Measurements from ENCODE around the gene CDC45. TPM values are rescaled to one million over a fixed set of nuclear protein-coding genes. Genes with fewer than 3 reads are reported as not detected.

Gene CDC45
- total and polyA plus RNA-seq, 2 of the 13 experiments (the other 11 are each of a cell fraction or from before 2014, with no cell fraction given): 14.4 to 36.3 TPM

DNA sequence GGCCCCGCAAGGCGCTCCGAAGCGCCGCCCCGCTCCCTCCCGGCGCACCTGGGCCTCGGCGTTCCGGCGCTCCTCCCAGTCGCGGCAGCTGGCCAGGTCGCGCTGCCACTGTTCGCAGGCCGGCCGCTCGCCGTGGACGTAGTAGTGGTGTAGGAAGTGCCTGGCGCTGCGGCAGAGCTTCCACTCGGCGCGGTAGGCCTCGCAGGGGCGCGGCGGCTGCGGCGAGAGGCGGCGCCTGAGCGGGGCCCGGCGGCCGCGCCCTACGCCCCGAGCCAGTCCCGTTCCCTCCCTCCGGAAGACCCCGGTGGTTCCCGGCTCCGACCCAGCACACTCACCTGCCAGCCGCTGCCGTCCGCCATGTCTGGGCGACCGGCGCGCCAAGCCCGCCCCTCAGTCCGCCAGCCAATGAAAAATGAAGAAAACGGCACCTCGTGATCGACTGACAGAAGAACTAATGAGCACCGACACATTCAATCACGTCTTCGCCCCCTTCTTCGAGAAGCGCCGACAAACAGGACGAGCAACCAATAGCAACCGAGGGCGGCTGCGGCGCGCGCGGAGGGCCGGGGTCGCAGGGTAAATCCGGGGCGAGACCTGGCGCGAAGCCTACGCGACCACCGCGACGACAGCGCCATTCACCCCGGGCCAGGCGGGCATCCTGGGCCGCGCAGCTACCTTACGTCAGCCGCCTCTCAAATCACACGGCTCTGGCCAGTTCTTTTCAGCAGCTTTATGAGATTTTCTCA lies 32.2 kb upstream of the CDC45 start, which contains the start of gene C22orf39 (continued):
- TF ChIP-seq, protein P1, sequence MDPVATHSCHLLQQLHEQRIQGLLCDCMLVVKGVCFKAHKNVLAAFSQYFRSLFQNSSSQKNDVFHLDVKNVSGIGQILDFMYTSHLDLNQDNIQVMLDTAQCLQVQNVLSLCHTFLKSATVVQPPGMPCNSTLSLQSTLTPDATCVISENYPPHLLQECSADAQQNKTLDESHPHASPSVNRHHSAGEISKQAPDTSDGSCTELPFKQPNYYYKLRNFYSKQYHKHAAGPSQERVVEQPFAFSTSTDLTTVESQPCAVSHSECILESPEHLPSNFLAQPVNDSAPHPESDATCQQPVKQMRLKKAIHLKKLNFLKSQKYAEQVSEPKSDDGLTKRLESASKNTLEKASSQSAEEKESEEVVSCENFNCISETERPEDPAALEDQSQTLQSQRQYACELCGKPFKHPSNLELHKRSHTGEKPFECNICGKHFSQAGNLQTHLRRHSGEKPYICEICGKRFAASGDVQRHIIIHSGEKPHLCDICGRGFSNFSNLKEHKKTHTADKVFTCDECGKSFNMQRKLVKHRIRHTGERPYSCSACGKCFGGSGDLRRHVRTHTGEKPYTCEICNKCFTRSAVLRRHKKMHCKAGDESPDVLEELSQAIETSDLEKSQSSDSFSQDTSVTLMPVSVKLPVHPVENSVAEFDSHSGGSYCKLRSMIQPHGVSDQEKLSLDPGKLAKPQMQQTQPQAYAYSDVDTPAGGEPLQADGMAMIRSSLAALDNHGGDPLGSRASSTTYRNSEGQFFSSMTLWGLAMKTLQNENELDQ (CRISPR knock-in tag; IDR thresholded peaks at IDR 0.05; ENCODE audit: borderline replicate concordance): no peak
- TF ChIP-seq, protein P2, sequence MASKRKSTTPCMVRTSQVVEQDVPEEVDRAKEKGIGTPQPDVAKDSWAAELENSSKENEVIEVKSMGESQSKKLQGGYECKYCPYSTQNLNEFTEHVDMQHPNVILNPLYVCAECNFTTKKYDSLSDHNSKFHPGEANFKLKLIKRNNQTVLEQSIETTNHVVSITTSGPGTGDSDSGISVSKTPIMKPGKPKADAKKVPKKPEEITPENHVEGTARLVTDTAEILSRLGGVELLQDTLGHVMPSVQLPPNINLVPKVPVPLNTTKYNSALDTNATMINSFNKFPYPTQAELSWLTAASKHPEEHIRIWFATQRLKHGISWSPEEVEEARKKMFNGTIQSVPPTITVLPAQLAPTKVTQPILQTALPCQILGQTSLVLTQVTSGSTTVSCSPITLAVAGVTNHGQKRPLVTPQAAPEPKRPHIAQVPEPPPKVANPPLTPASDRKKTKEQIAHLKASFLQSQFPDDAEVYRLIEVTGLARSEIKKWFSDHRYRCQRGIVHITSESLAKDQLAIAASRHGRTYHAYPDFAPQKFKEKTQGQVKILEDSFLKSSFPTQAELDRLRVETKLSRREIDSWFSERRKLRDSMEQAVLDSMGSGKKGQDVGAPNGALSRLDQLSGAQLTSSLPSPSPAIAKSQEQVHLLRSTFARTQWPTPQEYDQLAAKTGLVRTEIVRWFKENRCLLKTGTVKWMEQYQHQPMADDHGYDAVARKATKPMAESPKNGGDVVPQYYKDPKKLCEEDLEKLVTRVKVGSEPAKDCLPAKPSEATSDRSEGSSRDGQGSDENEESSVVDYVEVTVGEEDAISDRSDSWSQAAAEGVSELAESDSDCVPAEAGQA (IDR thresholded peaks at IDR 0.05; ENCODE audit: low read depth): peak; percentile 43; the same call in 1 of the 2 replicates
- TF ChIP-seq, protein P2 (CRISPR knock-in tag; IDR thresholded peaks at IDR 0.05; ENCODE audit: borderline replicate concordance): 0 out of 2 replicates have a peak, but pooled peaks have one; percentile 23
- TF ChIP-seq ZNF547 (CRISPR knock-in tag; IDR thresholded peaks at IDR 0.05) (peak; percentile 45; the same call in 1 of the 2 replicates), SMAD3 (CRISPR knock-in tag; IDR thresholded peaks at IDR 0.05) (no peak), ZNF7 (CRISPR knock-in tag; IDR thresholded peaks at IDR 0.05) (no peak), PHF21A (CRISPR knock-in tag; IDR thresholded peaks at IDR 0.05) (peak; percentile 68; the same call in 1 of the 2 replicates), ZSCAN20 (CRISPR knock-in tag; IDR thresholded peaks at IDR 0.05; ENCODE audit: borderline replicate concordance) (no peak; the same call in 1 of the 2 replicates), WIZ (CRISPR knock-in tag; IDR thresholded peaks at IDR 0.05) (no peak), NR2F1 (CRISPR knock-in tag; IDR thresholded peaks at IDR 0.05) (no peak), NFKB2 (CRISPR knock-in tag; IDR thresholded peaks at IDR 0.05; ENCODE audit: borderline replicate concordance) (peak; percentile 82; the same call in 1 of the 2 replicates)
- TF ChIP-seq, protein P3, sequence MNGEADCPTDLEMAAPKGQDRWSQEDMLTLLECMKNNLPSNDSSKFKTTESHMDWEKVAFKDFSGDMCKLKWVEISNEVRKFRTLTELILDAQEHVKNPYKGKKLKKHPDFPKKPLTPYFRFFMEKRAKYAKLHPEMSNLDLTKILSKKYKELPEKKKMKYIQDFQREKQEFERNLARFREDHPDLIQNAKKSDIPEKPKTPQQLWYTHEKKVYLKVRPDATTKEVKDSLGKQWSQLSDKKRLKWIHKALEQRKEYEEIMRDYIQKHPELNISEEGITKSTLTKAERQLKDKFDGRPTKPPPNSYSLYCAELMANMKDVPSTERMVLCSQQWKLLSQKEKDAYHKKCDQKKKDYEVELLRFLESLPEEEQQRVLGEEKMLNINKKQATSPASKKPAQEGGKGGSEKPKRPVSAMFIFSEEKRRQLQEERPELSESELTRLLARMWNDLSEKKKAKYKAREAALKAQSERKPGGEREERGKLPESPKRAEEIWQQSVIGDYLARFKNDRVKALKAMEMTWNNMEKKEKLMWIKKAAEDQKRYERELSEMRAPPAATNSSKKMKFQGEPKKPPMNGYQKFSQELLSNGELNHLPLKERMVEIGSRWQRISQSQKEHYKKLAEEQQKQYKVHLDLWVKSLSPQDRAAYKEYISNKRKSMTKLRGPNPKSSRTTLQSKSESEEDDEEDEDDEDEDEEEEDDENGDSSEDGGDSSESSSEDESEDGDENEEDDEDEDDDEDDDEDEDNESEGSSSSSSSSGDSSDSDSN (CRISPR knock-in tag; IDR thresholded peaks at IDR 0.05): peak; percentile 78
- TF ChIP-seq, protein P4, sequence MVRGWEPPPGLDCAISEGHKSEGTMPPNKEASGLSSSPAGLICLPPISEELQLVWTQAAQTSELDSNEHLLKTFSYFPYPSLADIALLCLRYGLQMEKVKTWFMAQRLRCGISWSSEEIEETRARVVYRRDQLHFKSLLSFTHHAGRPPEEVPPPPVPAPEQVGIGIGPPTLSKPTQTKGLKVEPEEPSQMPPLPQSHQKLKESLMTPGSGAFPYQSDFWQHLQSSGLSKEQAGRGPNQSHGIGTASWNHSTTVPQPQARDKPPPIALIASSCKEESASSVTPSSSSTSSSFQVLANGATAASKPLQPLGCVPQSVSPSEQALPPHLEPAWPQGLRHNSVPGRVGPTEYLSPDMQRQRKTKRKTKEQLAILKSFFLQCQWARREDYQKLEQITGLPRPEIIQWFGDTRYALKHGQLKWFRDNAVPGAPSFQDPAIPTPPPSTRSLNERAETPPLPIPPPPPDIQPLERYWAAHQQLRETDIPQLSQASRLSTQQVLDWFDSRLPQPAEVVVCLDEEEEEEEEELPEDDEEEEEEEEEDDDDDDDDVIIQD (CRISPR knock-in tag; IDR thresholded peaks at IDR 0.05; ENCODE audit: low read depth): no peak
- TF ChIP-seq, protein P5, sequence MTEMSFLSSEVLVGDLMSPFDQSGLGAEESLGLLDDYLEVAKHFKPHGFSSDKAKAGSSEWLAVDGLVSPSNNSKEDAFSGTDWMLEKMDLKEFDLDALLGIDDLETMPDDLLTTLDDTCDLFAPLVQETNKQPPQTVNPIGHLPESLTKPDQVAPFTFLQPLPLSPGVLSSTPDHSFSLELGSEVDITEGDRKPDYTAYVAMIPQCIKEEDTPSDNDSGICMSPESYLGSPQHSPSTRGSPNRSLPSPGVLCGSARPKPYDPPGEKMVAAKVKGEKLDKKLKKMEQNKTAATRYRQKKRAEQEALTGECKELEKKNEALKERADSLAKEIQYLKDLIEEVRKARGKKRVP (CRISPR knock-in tag; IDR thresholded peaks at IDR 0.05): peak in 1 of 2 experiments; percentile 56; a peak in 1 of 4 replicates

All from HepG2 (cell line).